Trophoblast cell (in vitro differentiated cells and primary cell): ENCODE results near the gene CER1.
A peak's percentile ranks its signal among the peaks of the same experiment; 100 is the strongest.

ENCODE experiments used
- DNase-seq, 2 donors: peaks; one replicate each; pipeline ENCODE4 v3.0.0-alpha.2; 2016
- H2AFZ ChIP-seq: 2 replicates; pipeline ENCODE4 v1.6.1; 2013; ENCODE audit warnings: low read length, moderate library complexity, mild to moderate bottlenecking; ENCODE audit not compliant: insufficient read depth, poor library complexity
- H2AK5ac ChIP-seq: 2 replicates; pipeline ENCODE4 v1.6.1; 2013; ENCODE audit warnings: mild to moderate bottlenecking, low read length
- H2BK120ac ChIP-seq: 2 replicates; pipeline ENCODE4 v1.6.1; 2013; ENCODE audit warnings: low read length, mild to moderate bottlenecking, moderate library complexity; ENCODE audit not compliant: insufficient read depth, poor library complexity
- H2BK12ac ChIP-seq: 2 replicates; pipeline ENCODE4 v1.6.1; 2013; ENCODE audit warnings: mild to moderate bottlenecking, low read length, moderate library complexity
- H2BK5ac ChIP-seq: 2 replicates; pipeline ENCODE4 v1.6.1; 2013; ENCODE audit warnings: low read length, low read depth, moderate library complexity, mild to moderate bottlenecking; ENCODE audit not compliant: poor library complexity
- H3K14ac ChIP-seq: 2 replicates; pipeline ENCODE4 v1.6.1; 2013; ENCODE audit warnings: mild to moderate bottlenecking, low read length
- H3K18ac ChIP-seq: 2 replicates; pipeline ENCODE4 v1.6.1; 2013; ENCODE audit warnings: mild to moderate bottlenecking, low read length
- H3K23ac ChIP-seq: 2 replicates; pipeline ENCODE4 v1.6.1; 2013; ENCODE audit warnings: low read length
- H3K27ac ChIP-seq: 2 replicates; pipeline ENCODE4 v1.5.1; 2013; ENCODE audit warnings: low read depth, mild to moderate bottlenecking, inconsistent platforms, low read length, moderate library complexity
- H3K27me3 ChIP-seq: 2 replicates; pipeline ENCODE4 v1.6.1; 2013; ENCODE audit warnings: inconsistent platforms, mild to moderate bottlenecking, low read length, moderate library complexity; ENCODE audit not compliant: insufficient read depth
- H3K36me3 ChIP-seq, 2 experiments: 1 replicate in 1 of 2; 2 replicates in 1 of 2; pipeline ENCODE4 v1.6.1; 2013; ENCODE audit warnings: low read length in 2 of 2, mild to moderate bottlenecking in 2 of 2, moderate library complexity in 1 of 2; ENCODE audit not compliant: insufficient read depth in 2 of 2, control insufficient read depth in 1 of 2
- H3K4ac ChIP-seq: 2 replicates; pipeline ENCODE4 v1.6.1; 2013; ENCODE audit warnings: low read depth, mild to moderate bottlenecking, low read length, moderate library complexity
- H3K4me1 ChIP-seq, 2 experiments: 1 replicate in 1 of 2; 2 replicates in 1 of 2; pipeline ENCODE4 v1.6.1; 2013; ENCODE audit warnings: low read length in 2 of 2, mild to moderate bottlenecking in 2 of 2, moderate library complexity in 1 of 2; ENCODE audit not compliant: insufficient read depth in 2 of 2, control insufficient read depth in 1 of 2
- H3K4me2 ChIP-seq: 2 replicates; pipeline ENCODE4 v1.6.1; 2013; ENCODE audit warnings: inconsistent platforms, mild to moderate bottlenecking, low read length, moderate library complexity
- H3K4me3 ChIP-seq: 2 replicates; pipeline ENCODE4 v1.5.1; 2013; ENCODE audit warnings: mild to moderate bottlenecking, low read depth, low read length, inconsistent platforms
- H3K79me1 ChIP-seq: one replicate; pipeline ENCODE4 v1.6.1; 2013; ENCODE audit warnings: low read length
- H3K79me2 ChIP-seq: 2 replicates; pipeline ENCODE4 v1.6.1; 2013; ENCODE audit warnings: low read length, mild to moderate bottlenecking; ENCODE audit not compliant: control insufficient read depth, insufficient read depth, poor library complexity
- H3K9ac ChIP-seq: 2 replicates; pipeline ENCODE4 v1.6.1; 2013; ENCODE audit warnings: mild to moderate bottlenecking, low read length
- H3K9me3 ChIP-seq: 2 replicates; pipeline ENCODE4 v1.6.1; 2013; ENCODE audit warnings: low read depth, mild to moderate bottlenecking, control low read depth, inconsistent platforms, low read length; ENCODE audit not compliant: insufficient read depth
- H4K12ac ChIP-seq: 2 replicates; pipeline ENCODE4 v1.6.1; 2013; ENCODE audit warnings: low read depth, mild to moderate bottlenecking, low read length, moderate library complexity
- H4K8ac ChIP-seq: 2 replicates; pipeline ENCODE4 v1.6.1; 2013; ENCODE audit warnings: low read depth, mild to moderate bottlenecking, low read length, moderate library complexity
- H4K91ac ChIP-seq: one replicate; pipeline ENCODE4 v1.6.1; 2013; ENCODE audit warnings: low read depth, mild to moderate bottlenecking, low read length, moderate library complexity
- WGBS: extraction: QIAGEN DNeasy Blood & Tissue Kit; methylation state at CpG from one replicate; pipeline ENCODE4 v1.1.7; 2013; ENCODE audit warnings: missing lambda C conversion rate; ENCODE audit not compliant: insufficient read length, insufficient coverage; ENCODE audit errors: extremely low coverage; 5-methylcytosine and 5-hydroxymethylcytosine counted together

CER1 gene

GRCh38 chr9:14766299-14766698 is 43.8 kb upstream of the CER1 start:
- Histone ChIP-seq H2BK12ac (no peak overlapping the region), H3K23ac (no peak overlapping the region), H2BK120ac (no peak overlapping the region), H3K27me3 (no peaks in the 10 kb centered on the region), H3K79me2 (no peaks in the 10 kb centered on the region), H4K8ac (no peak overlapping the region), H3K14ac (no peak overlapping the region), H2AK5ac (no peak overlapping the region), H2AFZ (no peak overlapping the region), H3K4me1 (no peaks in the 10 kb centered on the region), H4K91ac (no peak overlapping the region), H3K4me3 (no peak overlapping the region), H3K79me1 (no peaks in the 10 kb centered on the region), H3K9me3 (no peaks in the 10 kb centered on the region), H3K4me2 (no peak overlapping the region), H3K27ac (no peak overlapping the region), H3K9ac (no peak overlapping the region), H3K18ac (no peak overlapping the region), H4K12ac (no peak overlapping the region), H3K4ac (no peak overlapping the region), H3K36me3 (peaks cover 5 to 6% of the 10 kb centered on the region in 2 experiments), H2BK5ac (no peak overlapping the region)
- WGBS = no CpG with 5 or more reads among the region's 6 CpGs
- DNase-seq = peak in 1 of 2 donors; percentile 67

GRCh38 chr9:14761584-14761983 is 39.1 kb upstream of the CER1 start:
- Histone ChIP-seq H4K8ac (no peak overlapping the region), H2BK12ac (no peak overlapping the region), H3K36me3 (peaks cover 5 to 8% of the 10 kb centered on the region in 2 experiments), H3K79me2 (no peaks in the 10 kb centered on the region), H3K27ac (no peak overlapping the region), H3K79me1 (peaks cover 3% of the 10 kb centered on the region), H3K14ac (no peak overlapping the region), H2BK5ac (no peak overlapping the region), H3K9ac (no peak overlapping the region), H3K23ac (no peak overlapping the region), H3K4me2 (no peak overlapping the region), H3K27me3 (no peaks in the 10 kb centered on the region), H3K9me3 (no peaks in the 10 kb centered on the region), H2AK5ac (no peak overlapping the region), H3K4me1 (peaks cover 0 to 2% of the 10 kb centered on the region in 2 experiments), H4K91ac (no peak overlapping the region), H3K4me3 (no peak overlapping the region), H4K12ac (no peak overlapping the region), H3K18ac (no peak overlapping the region), H2BK120ac (no peak overlapping the region), H2AFZ (no peak overlapping the region), H3K4ac (no peak overlapping the region)
- DNase-seq = no peak
- WGBS = no CpG with 5 or more reads among the region's 2 CpGs

- Histone ChIP-seq H3K9me3 (no peaks in the 10 kb centered on the region), H3K9ac (no peak overlapping the region), H3K4ac (no peak overlapping the region), H2BK12ac (no peak overlapping the region), H4K8ac (no peak overlapping the region), H3K27ac (no peak overlapping the region), H3K14ac (no peak overlapping the region), H3K79me2 (no peaks in the 10 kb centered on the region), H3K4me3 (no peak overlapping the region), H2BK120ac (no peak overlapping the region), H3K79me1 (peaks cover 4% of the 10 kb centered on the region), H3K4me1 (peaks cover 0 to 2% of the 10 kb centered on the region in 2 experiments), H2AK5ac (no peak overlapping the region), H4K91ac (no peak overlapping the region), H3K23ac (no peak overlapping the region), H3K18ac (no peak overlapping the region), H3K27me3 (no peaks in the 10 kb centered on the region), H4K12ac (no peak overlapping the region), H3K4me2 (no peak overlapping the region), H3K36me3 (peaks cover 8 to 11% of the 10 kb centered on the region in 2 experiments), H2AFZ (no peak overlapping the region), H2BK5ac (no peak overlapping the region)
- no peak for DNase-seq
- WGBS = no CpG with 5 or more reads among the region's 1 CpG
Observed at GRCh38 chr9:14760060-14760459, 37.5 kb upstream of the CER1 start.

DNA sequence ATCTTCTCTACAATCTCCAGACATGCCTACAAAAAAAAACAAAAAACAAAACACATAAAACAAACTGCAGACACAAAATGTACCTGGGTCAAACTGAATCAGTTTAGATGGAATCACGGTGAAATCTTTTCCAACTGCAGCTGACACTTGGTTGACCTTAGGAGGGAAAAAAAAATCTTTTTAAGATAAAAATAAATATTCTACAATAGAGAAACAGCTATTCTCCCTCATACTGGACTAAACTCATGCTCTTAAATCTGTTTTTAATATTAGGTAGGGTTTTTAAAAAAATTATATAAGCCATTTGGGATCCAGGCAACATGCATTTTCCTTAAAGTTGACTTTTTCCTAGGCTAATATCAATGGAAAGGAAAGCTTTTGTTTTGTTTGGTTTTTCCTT is 33.8 kb upstream of the CER1 start:
- H3K4me3 ChIP-seq = no peak overlapping the region
- H3K18ac ChIP-seq = no peak overlapping the region
- no peak overlapping the region for H3K4me2 ChIP-seq
- H3K23ac ChIP-seq = no peak overlapping the region
- H2AFZ ChIP-seq = no peak overlapping the region
- peaks cover 12 to 17% of the 10 kb centered on the region in 2 experiments for H3K36me3 ChIP-seq
- no peak overlapping the region for H2BK120ac ChIP-seq
- H3K4ac ChIP-seq = no peak overlapping the region
- H4K91ac ChIP-seq = no peak overlapping the region
- no peak overlapping the region for H3K14ac ChIP-seq
- no CpG with 5 or more reads among the region's 1 CpG for WGBS
- no peaks in the 10 kb centered on the region for H3K79me2 ChIP-seq
- peaks cover 4% of the 10 kb centered on the region for H3K79me1 ChIP-seq
- H3K27ac ChIP-seq = no peak overlapping the region
- no peak overlapping the region for H2BK12ac ChIP-seq
- no peaks in the 10 kb centered on the region for H3K27me3 ChIP-seq
- no peak overlapping the region for H2BK5ac ChIP-seq
- H3K4me1 ChIP-seq = peaks cover 0 to 2% of the 10 kb centered on the region in 2 experiments
- no peak overlapping the region for H4K12ac ChIP-seq
- peak in 1 of 2 donors; percentile 25 for DNase-seq
- peaks cover 2% of the 10 kb centered on the region for H3K9me3 ChIP-seq
- no peak overlapping the region for H2AK5ac ChIP-seq
- no peak overlapping the region for H4K8ac ChIP-seq
- no peak overlapping the region for H3K9ac ChIP-seq
